ENCODE results near the gene SHISA7. TPM values are rescaled to one million over a fixed set of nuclear protein-coding genes. Genes with fewer than 3 reads are reported as not detected.

The SHISA7 gene
- polyA plus RNA-seq, 2 of the 4 experiments (the other 2 are of a cell fraction) = 0.01 TPM; not detected in 1

GRCh38 chr19:55398200-55398925, 44.7 kb downstream of the SHISA7 start:
- 91% methylated on average over 12 of the region's 12 CpGs for WGBS (ENCODE audit: missing lambda C conversion rate)
- no peak overlapping the region for H3K27ac ChIP-seq
- ChIA-PET POLR2A (interaction anchor here (0.7 to 2.2 kb wide), 3 partner anchors 9 to 103 kb away, joined by 3 to 9 read pairs (median 7); partner anchors contain the start of gene UBE2S), CTCF (interaction anchor here (1.2 to 5.3 kb wide), 4 partner anchors 20 to 106 kb away, joined by 4 to 23 read pairs (median 16); no protein-coding TSS in a partner anchor)
- H3K4me1 ChIP-seq = peaks cover 20% of the 10 kb centered on the region
- DNase-seq (ENCODE audit: low read depth in 1 of 2, low spot score in 1 of 2) = no peak
- FAIRE-seq = no peak
- no peak overlapping the region for H3K4me2 ChIP-seq
- H3K4me3 ChIP-seq = no peak overlapping the region
- TF ChIP-seq ZFP36 (IDR thresholded peaks at IDR 0.05; ENCODE audit: borderline replicate concordance, partially characterized antibody) = peak; percentile 61
- TF ChIP-seq SREBF2 (IDR thresholded peaks at IDR 0.05) = no peak
- peak in 1 of 2 experiments; percentile 9; a peak in 3 of 6 replicates for ATAC-seq
- H3K9me3 ChIP-seq = no peaks in the 10 kb centered on the region

GRCh38 chr19:55392820-55393761, 50.0 kb downstream of the SHISA7 start:
- H3K9me3 ChIP-seq = no peaks in the 10 kb centered on the region
- ChIA-PET CTCF (interaction anchor here (0.6 to 7.0 kb wide), 14 partner anchors 9 to 252 kb away, joined by 3 to 38 read pairs (median 5); partner anchors contain the start of gene TMEM238), POLR2A (interaction anchor here (0.7 to 3.4 kb wide), 5 partner anchors 9 to 206 kb away, joined by 3 to 26 read pairs (median 6); partner anchors contain the start of genes FIZ1, ISOC2 and UBE2S)
- TF ChIP-seq CEBPB (IDR thresholded peaks at IDR 0.05) (no peak), FOSB (CRISPR knock-in tag; IDR thresholded peaks at IDR 0.05) (no peak), CBX2 (IDR thresholded peaks at IDR 0.05; ENCODE audit: borderline replicate concordance, low read depth) (no peak), PBX3 (IDR thresholded peaks at IDR 0.05) (no peak), CHD4 (IDR thresholded peaks at IDR 0.05; ENCODE audit: borderline replicate concordance) (no peak), RNF2 (IDR thresholded peaks at IDR 0.05; ENCODE audit: borderline replicate concordance, low read depth) (no peak), PHF8 (IDR thresholded peaks at IDR 0.05; ENCODE audit: borderline replicate concordance, low read depth) (no peak), ATOH8 (CRISPR knock-in tag; IDR thresholded peaks at IDR 0.05; ENCODE audit: low read depth) (no peak), MAZ (IDR thresholded peaks at IDR 0.05; ENCODE audit: borderline replicate concordance, low read depth, low read length) (no peak), NFE2L2 (conservative IDR thresholded peaks at IDR 0.05; ENCODE audit: low read length) (no peak), MYC (IDR thresholded peaks at IDR 0.05; ENCODE audit: borderline replicate concordance, low read length) (no peak), RAD21 (conservative IDR thresholded peaks at IDR 0.05 in 1 of 2, IDR thresholded peaks at IDR 0.05 in 1 of 2) (no peak), BCL3 (IDR thresholded peaks at IDR 0.05) (no peak), EHF (CRISPR knock-in tag; IDR thresholded peaks at IDR 0.05) (no peak), ZC3H11A (IDR thresholded peaks at IDR 0.05) (no peak), SREBF2 (IDR thresholded peaks at IDR 0.05) (no peak), HOXB13 (CRISPR knock-in tag; IDR thresholded peaks at IDR 0.05; ENCODE audit: low read depth) (no peak), ZSCAN20 (CRISPR knock-in tag; IDR thresholded peaks at IDR 0.05) (no peak)
- H3K4me3 ChIP-seq = no peak overlapping the region
- H3K4me1 ChIP-seq = peaks cover 54% of the 10 kb centered on the region
- 85% methylated on average over 17 of the region's 18 CpGs for WGBS (ENCODE audit: missing lambda C conversion rate)
- peak overlapping the region in 1 of 2 experiments; percentile 52; a peak in 3 of 6 replicates for H3K27ac ChIP-seq
- DNase-seq (ENCODE audit: low read depth in 1 of 2, low spot score in 1 of 2) = no peak
- FAIRE-seq = no peak
- H3K4me2 ChIP-seq = no peak overlapping the region
- peak; percentile 22 to 26; a peak in 4 of 6 replicates for ATAC-seq
